Lower leg skin (tissue), 3 donors: ENCODE results near the gene TAS2R14.

Source experiments
- CTCF ChIP-seq, 3 donors: fragments of 450-650 bp; IDR thresholded peaks; one replicate each; pipeline ENCODE4 v1.5.1; 2016; ENCODE audit warnings: antibody characterized with exemption in 3 of 3, mild to moderate bottlenecking in 3 of 3, moderate library complexity in 2 of 3
- POLR2A ChIP-seq, 2 donors: fragments of 450-650 bp; IDR thresholded peaks; one replicate each; pipeline ENCODE4 v1.6.1; 2016 to 2017; ENCODE audit warnings: antibody characterized with exemption in 2 of 2, mild to moderate bottlenecking in 1 of 2, moderate library complexity in 1 of 2

GRCh38 chr12:10909462-10909861 is 29.6 kb downstream of the TAS2R14 start, which contains the start of gene TAS2R13:
- TF ChIP-seq CTCF (IDR thresholded peaks at IDR 0.05) = no peak
- no peak for TF ChIP-seq POLR2A (IDR thresholded peaks at IDR 0.05)
